GM10248 (cell line): ENCODE results near the gene AARSD1.
"Not testable (repeated sequence)": the region's sequence is repeated elsewhere in the genome, so short reads cannot be mapped to it uniquely, and the experiment has no call there.

Source experiments
- CTCF ChIA-PET: fragments of 300-600 bp; sonication (Branson Sonifier 250); formaldehyde crosslinking; extraction: SDS; loops from one replicate; lab custom pipeline; 2021; ENCODE audit warnings: antibody characterized with exemption; lab: Yijun Ruan, JAX
- POLR2A ChIA-PET: fragments of 350-650 bp; sonication (Branson Sonifier 250); formaldehyde crosslinking; extraction: SDS; loops from one replicate; lab custom pipeline; 2020; ENCODE audit warnings: antibody characterized with exemption; lab: Yijun Ruan, JAX
- DNase-seq: peaks from one replicate; pipeline ENCODE4 v3.0.0; 2012; ENCODE audit errors: extremely low spot score
- CTCF ChIP-seq: IDR thresholded peaks from 2 replicates; pipeline ENCODE4 v1.5.1; 2012; ENCODE audit warnings: mild to moderate bottlenecking, low read depth; ENCODE audit errors: extremely low read depth, missing control alignments, control extremely low read depth

The AARSD1 gene

GRCh38 chr17:43003542-43004172 lies 39.4 kb upstream of the AARSD1 start:
- no peak for TF ChIP-seq CTCF
- CTCF ChIA-PET, result no interaction called here
- no peak for DNase-seq
- POLR2A ChIA-PET, result no interaction called here

- CTCF ChIA-PET, result interaction anchor here (1.0 to 1.3 kb wide), 3 partner anchors 10 to 13 kb away, joined by 3 read pairs; no protein-coding TSS in a partner anchor
- POLR2A ChIA-PET, DNase-seq: not testable (repeated sequence)
These were observed 36.6 kb upstream of the AARSD1 start for GRCh38 chr17:43000894-43001293.

- no peak for TF ChIP-seq CTCF
- POLR2A ChIA-PET, result interaction anchor here (1.3 to 2.0 kb wide), 4 partner anchors 26 to 362 kb away, joined by 3 to 15 read pairs (median 8); no protein-coding TSS in a partner anchor
- DNase-seq, result no peak
- CTCF ChIA-PET, result interaction anchor here (1.3 to 4.0 kb wide), 7 partner anchors 8 to 237 kb away, joined by 3 to 76 read pairs (median 4); partner anchors contain the start of genes IFI35 and VPS25
These were observed 34.8 kb upstream of the AARSD1 start for GRCh38 chr17:42999003-42999525.

- CTCF ChIA-PET, result interaction anchor here (0.7 to 4.0 kb wide), 35 partner anchors 8 to 486 kb away, joined by 3 to 76 read pairs (median 4); partner anchors contain the start of genes AOC2, DHX8, IFI35 and PSME3
- POLR2A ChIA-PET, result interaction anchor here (0.5 to 2.0 kb wide), 21 partner anchors 8 to 948 kb away, joined by 3 to 19 read pairs (median 4); partner anchors contain the start of genes DHX8, IFI35, NBR1 and RUNDC1
These were observed 34.0 kb upstream of the AARSD1 start, which contains the start of gene RPL27 for GRCh38 chr17:42997984-42998938. Gene RPL27 (plus strand): TSS chr17:42998419. CDS start chr17:42998751, 332 bp downstream.

GRCh38 chr17:42997390-42997983 lies 33.2 kb upstream of the AARSD1 start:
- CTCF ChIA-PET, result interaction anchor here (0.7 to 4.0 kb wide), 32 partner anchors 9 to 487 kb away, joined by 3 to 76 read pairs (median 4); partner anchors contain the start of genes AOC2, DHX8, IFI35 and PSME3
- POLR2A ChIA-PET, result interaction anchor here (0.5 to 2.0 kb wide), 20 partner anchors 9 to 949 kb away, joined by 3 to 19 read pairs (median 4); partner anchors contain the start of genes DHX8, IFI35, NBR1 and RUNDC1
- DNase-seq, result no peak
- no peak for TF ChIP-seq CTCF

More at GRCh38 chr17:42997984-42998938, 34.0 kb upstream of the AARSD1 start, which contains the start of gene RPL27:
- TF ChIP-seq CTCF, result peak; percentile 65
- DNase-seq, result peak; percentile 95

GRCh38 chr17:42993913-42994312 lies 29.7 kb upstream of the AARSD1 start:
- POLR2A ChIA-PET, DNase-seq: not testable (repeated sequence)
- CTCF ChIA-PET, result interaction anchor here (1.0 to 1.6 kb wide), 2 partner anchors 10 to 30 kb away, joined by 4 to 5 read pairs; no protein-coding TSS in a partner anchor
